ENCODE measurements around the gene LGALS8. TPM values are rescaled to one million over a fixed set of nuclear protein-coding genes. Genes with fewer than 3 reads are reported as not detected.

Gene LGALS8
- total RNA-seq, 2 donors from 2014 or later, result 88.2 to 119 TPM

GRCh38 chr1:236536540-236536939 lies 12.8 kb downstream of the LGALS8 start:
- H3K9me3 Mint-ChIP-seq, result no peaks in the 10 kb centered on the region
- peaks cover 24% of the 10 kb centered on the region for H3K36me3 Mint-ChIP-seq
- no peak overlapping the region for H3K4me3 Mint-ChIP-seq
- peak overlapping the region in 1 of 2 donors; percentile 47 for H3K27ac Mint-ChIP-seq
- peaks cover 19 to 35% of the 10 kb centered on the region in 2 donors for H3K4me1 Mint-ChIP-seq (ENCODE audit: low read depth in 2 of 2)
- DNase-seq (ENCODE audit: low spot score), result no peak
- H3K27me3 Mint-ChIP-seq, result no peaks in the 10 kb centered on the region
- no peak for ATAC-seq

GRCh38 chr1:236540813-236541465 lies 17.2 kb downstream of the LGALS8 start:
- no peak overlapping the region for H3K4me3 Mint-ChIP-seq
- no peaks in the 10 kb centered on the region for H3K9me3 Mint-ChIP-seq
- H3K36me3 Mint-ChIP-seq, result peaks cover 36% of the 10 kb centered on the region
- H3K27ac Mint-ChIP-seq, result no peak overlapping the region
- DNase-seq (ENCODE audit: low spot score) (no peak), ATAC-seq (no peak)
- H3K27me3 Mint-ChIP-seq, result no peaks in the 10 kb centered on the region
- H3K4me1 Mint-ChIP-seq (ENCODE audit: low read depth in 2 of 2), result peaks cover 8 to 10% of the 10 kb centered on the region in 2 donors

GRCh38 chr1:236541710-236542109 lies 17.9 kb downstream of the LGALS8 start:
- Mint-ChIP-seq H3K4me3 (no peak overlapping the region), H3K27ac (no peak overlapping the region), H3K4me1 (ENCODE audit: low read depth in 2 of 2) (peaks cover 12 to 13% of the 10 kb centered on the region in 2 donors), H3K9me3 (no peaks in the 10 kb centered on the region), H3K27me3 (no peaks in the 10 kb centered on the region), H3K36me3 (peaks cover 40% of the 10 kb centered on the region)
- ATAC-seq (no peak), DNase-seq (ENCODE audit: low spot score) (no peak)

- ATAC-seq, result peak in 1 of 2 donors; percentile 19
- DNase-seq (ENCODE audit: low spot score), result no peak
- Mint-ChIP-seq H3K9me3 (no peaks in the 10 kb centered on the region), H3K27me3 (no peaks in the 10 kb centered on the region), H3K4me3 (no peak overlapping the region), H3K27ac (no peak overlapping the region), H3K36me3 (peaks cover 50% of the 10 kb centered on the region), H3K4me1 (ENCODE audit: low read depth in 2 of 2) (peaks cover 12 to 13% of the 10 kb centered on the region in 2 donors)
Observed at GRCh38 chr1:236543065-236543669, 19.4 kb downstream of the LGALS8 start.

- H3K4me3 Mint-ChIP-seq, result no peak overlapping the region
- H3K4me1 Mint-ChIP-seq (ENCODE audit: low read depth in 2 of 2), result peaks cover 10 to 13% of the 10 kb centered on the region in 2 donors
- no peaks in the 10 kb centered on the region for H3K9me3 Mint-ChIP-seq
- H3K27me3 Mint-ChIP-seq, result no peaks in the 10 kb centered on the region
- ATAC-seq, result no peak
- peak overlapping the region; percentile 26 to 67 for H3K27ac Mint-ChIP-seq
- peaks cover 64% of the 10 kb centered on the region for H3K36me3 Mint-ChIP-seq
- no peak for DNase-seq (ENCODE audit: low spot score)
Observed at GRCh38 chr1:236545621-236546169, 21.9 kb downstream of the LGALS8 start.

GRCh38 chr1:236548452-236548851 lies 24.7 kb downstream of the LGALS8 start:
- Mint-ChIP-seq H3K27ac (no peak overlapping the region), H3K4me3 (no peak overlapping the region), H3K4me1 (ENCODE audit: low read depth in 2 of 2) (peaks cover 13 to 14% of the 10 kb centered on the region in 2 donors), H3K9me3 (no peaks in the 10 kb centered on the region), H3K27me3 (no peaks in the 10 kb centered on the region), H3K36me3 (peaks cover 68% of the 10 kb centered on the region)
- ATAC-seq (no peak), DNase-seq (ENCODE audit: low spot score) (no peak)

GRCh38 chr1:236550961-236551851 lies 27.4 kb downstream of the LGALS8 start:
- Mint-ChIP-seq H3K27me3 (no peaks in the 10 kb centered on the region), H3K4me1 (ENCODE audit: low read depth in 2 of 2) (peaks cover 5 to 9% of the 10 kb centered on the region in 2 donors), H3K9me3 (no peaks in the 10 kb centered on the region), H3K27ac (peak overlapping the region; percentile 8 to 11), H3K4me3 (no peak overlapping the region), H3K36me3 (peaks cover 60% of the 10 kb centered on the region)
- no peak for ATAC-seq
- no peak for DNase-seq (ENCODE audit: low spot score)

- H3K27ac Mint-ChIP-seq, result peak overlapping the region in 1 of 2 donors; percentile 8
- H3K36me3 Mint-ChIP-seq, result peaks cover 60% of the 10 kb centered on the region
- no peak for DNase-seq (ENCODE audit: low spot score)
- no peak for ATAC-seq
- H3K9me3 Mint-ChIP-seq, result no peaks in the 10 kb centered on the region
- H3K4me1 Mint-ChIP-seq (ENCODE audit: low read depth in 2 of 2), result peaks cover 0 to 5% of the 10 kb centered on the region in 2 donors
- no peak overlapping the region for H3K4me3 Mint-ChIP-seq
- no peaks in the 10 kb centered on the region for H3K27me3 Mint-ChIP-seq
Observed at GRCh38 chr1:236552096-236552495, 28.3 kb downstream of the LGALS8 start.

GRCh38 chr1:236552901-236553300 lies 29.1 kb downstream of the LGALS8 start:
- no peak overlapping the region for H3K27ac Mint-ChIP-seq
- no peaks in the 10 kb centered on the region for H3K27me3 Mint-ChIP-seq
- no peak for ATAC-seq
- peaks cover 0 to 5% of the 10 kb centered on the region in 2 donors for H3K4me1 Mint-ChIP-seq (ENCODE audit: low read depth in 2 of 2)
- no peak overlapping the region for H3K4me3 Mint-ChIP-seq
- peaks cover 52% of the 10 kb centered on the region for H3K36me3 Mint-ChIP-seq
- DNase-seq (ENCODE audit: low spot score), result no peak
- H3K9me3 Mint-ChIP-seq, result no peaks in the 10 kb centered on the region

- Mint-ChIP-seq H3K4me1 (ENCODE audit: low read depth in 2 of 2) (peaks cover 0 to 5% of the 10 kb centered on the region in 2 donors), H3K27me3 (no peaks in the 10 kb centered on the region), H3K9me3 (no peaks in the 10 kb centered on the region), H3K4me3 (no peak overlapping the region), H3K27ac (no peak overlapping the region), H3K36me3 (peaks cover 49% of the 10 kb centered on the region)
- no peak for DNase-seq (ENCODE audit: low spot score)
- ATAC-seq, result no peak
Observed at GRCh38 chr1:236553370-236553769, 29.6 kb downstream of the LGALS8 start.

GRCh38 chr1:236556606-236557005 lies 32.8 kb downstream of the LGALS8 start:
- H3K27me3 Mint-ChIP-seq, result no peaks in the 10 kb centered on the region
- H3K9me3 Mint-ChIP-seq, result no peaks in the 10 kb centered on the region
- H3K27ac Mint-ChIP-seq, result no peak overlapping the region
- H3K4me3 Mint-ChIP-seq, result no peak overlapping the region
- no peak for ATAC-seq
- H3K36me3 Mint-ChIP-seq, result peaks cover 26% of the 10 kb centered on the region
- DNase-seq (ENCODE audit: low spot score), result no peak
- H3K4me1 Mint-ChIP-seq (ENCODE audit: low read depth in 2 of 2), result peaks cover 0 to 3% of the 10 kb centered on the region in 2 donors

- Mint-ChIP-seq H3K36me3 (peaks cover 37% of the 10 kb centered on the region), H3K27me3 (no peaks in the 10 kb centered on the region), H3K4me3 (no peak overlapping the region), H3K9me3 (no peaks in the 10 kb centered on the region), H3K27ac (no peak overlapping the region), H3K4me1 (ENCODE audit: low read depth in 2 of 2) (peaks cover 0 to 3% of the 10 kb centered on the region in 2 donors)
- DNase-seq (ENCODE audit: low spot score), result no peak
- no peak for ATAC-seq
Observed at GRCh38 chr1:236558081-236558480, 34.3 kb downstream of the LGALS8 start.

- Mint-ChIP-seq H3K27me3 (no peaks in the 10 kb centered on the region), H3K36me3 (peaks cover 42% of the 10 kb centered on the region), H3K27ac (no peak overlapping the region), H3K4me3 (no peak overlapping the region), H3K4me1 (ENCODE audit: low read depth in 2 of 2) (peaks cover 0 to 3% of the 10 kb centered on the region in 2 donors), H3K9me3 (no peaks in the 10 kb centered on the region)
- DNase-seq (ENCODE audit: low spot score) (no peak), ATAC-seq (no peak)
Observed at GRCh38 chr1:236558846-236559245, 35.1 kb downstream of the LGALS8 start.
